A549 treated with AZD9567 at 1 μM for 4 hours (cell line): Measurements from ENCODE around the gene LDB3. TPM values are rescaled to one million over a fixed set of nuclear protein-coding genes. Genes with fewer than 3 reads are reported as not detected.

Experiments
- total RNA-seq: library from RNA; stranded (reverse); fragments of 200-300 nt; extraction: Qiagen RNA extraction; gene quantifications from 5 replicates; pipeline ENCODE4 v1.2.3, GENCODE V29; 2022; ENCODE audit not compliant: insufficient read depth

LDB3 gene, protein sequence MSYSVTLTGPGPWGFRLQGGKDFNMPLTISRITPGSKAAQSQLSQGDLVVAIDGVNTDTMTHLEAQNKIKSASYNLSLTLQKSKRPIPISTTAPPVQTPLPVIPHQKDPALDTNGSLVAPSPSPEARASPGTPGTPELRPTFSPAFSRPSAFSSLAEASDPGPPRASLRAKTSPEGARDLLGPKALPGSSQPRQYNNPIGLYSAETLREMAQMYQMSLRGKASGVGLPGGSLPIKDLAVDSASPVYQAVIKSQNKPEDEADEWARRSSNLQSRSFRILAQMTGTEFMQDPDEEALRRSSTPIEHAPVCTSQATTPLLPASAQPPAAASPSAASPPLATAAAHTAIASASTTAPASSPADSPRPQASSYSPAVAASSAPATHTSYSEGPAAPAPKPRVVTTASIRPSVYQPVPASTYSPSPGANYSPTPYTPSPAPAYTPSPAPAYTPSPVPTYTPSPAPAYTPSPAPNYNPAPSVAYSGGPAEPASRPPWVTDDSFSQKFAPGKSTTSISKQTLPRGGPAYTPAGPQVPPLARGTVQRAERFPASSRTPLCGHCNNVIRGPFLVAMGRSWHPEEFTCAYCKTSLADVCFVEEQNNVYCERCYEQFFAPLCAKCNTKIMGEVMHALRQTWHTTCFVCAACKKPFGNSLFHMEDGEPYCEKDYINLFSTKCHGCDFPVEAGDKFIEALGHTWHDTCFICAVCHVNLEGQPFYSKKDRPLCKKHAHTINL
- 0.03 to 0.44 TPM (median 0.10 TPM) in 4 of 5 replicates, not detected in the other for total RNA-seq

DNA sequence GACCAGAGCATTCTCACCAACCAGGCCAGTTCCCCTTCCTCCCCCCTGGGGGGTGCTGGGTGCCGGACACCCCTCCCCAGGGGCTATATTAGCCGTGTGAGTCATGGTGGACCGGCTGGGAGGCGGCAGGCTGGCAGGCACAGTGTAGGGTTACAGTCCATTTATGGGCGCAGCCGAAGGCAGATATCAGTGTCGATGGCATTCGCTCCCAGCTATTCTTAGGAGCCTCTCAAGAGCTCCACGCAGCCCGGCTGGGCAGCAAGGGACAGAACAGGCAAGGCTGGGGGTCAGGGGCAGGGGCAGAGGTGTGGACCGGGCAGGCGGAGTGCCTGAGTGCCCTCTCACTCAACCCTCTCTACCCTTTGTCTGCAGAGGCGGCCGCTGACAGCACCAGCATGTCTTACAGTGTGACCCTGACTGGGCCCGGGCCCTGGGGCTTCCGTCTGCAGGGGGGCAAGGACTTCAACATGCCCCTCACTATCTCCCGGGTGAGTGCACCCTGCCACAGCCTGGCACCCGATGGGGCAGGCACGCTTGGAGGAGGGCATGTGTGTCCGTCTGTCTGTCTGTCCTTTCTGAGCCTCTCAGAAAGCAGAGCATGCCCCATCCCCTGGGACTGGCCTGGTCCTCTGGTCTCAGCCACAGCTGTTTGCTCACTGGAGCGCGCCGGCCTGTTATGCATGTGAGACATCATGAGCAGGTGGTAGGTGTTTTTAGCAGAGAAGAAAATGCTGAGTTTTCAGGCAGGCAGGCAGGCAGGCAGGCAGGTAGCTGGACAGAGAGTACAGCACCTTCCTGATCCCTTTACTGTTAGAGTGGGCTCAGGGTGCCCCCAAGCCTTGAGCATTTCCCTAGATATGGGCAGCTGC, at the start of gene LDB3:
Gene LDB3 (plus strand): TSS at position 215 of the 869 bp plus-strand sequence. CDS start 181 bp downstream, at position 396.

DNA sequence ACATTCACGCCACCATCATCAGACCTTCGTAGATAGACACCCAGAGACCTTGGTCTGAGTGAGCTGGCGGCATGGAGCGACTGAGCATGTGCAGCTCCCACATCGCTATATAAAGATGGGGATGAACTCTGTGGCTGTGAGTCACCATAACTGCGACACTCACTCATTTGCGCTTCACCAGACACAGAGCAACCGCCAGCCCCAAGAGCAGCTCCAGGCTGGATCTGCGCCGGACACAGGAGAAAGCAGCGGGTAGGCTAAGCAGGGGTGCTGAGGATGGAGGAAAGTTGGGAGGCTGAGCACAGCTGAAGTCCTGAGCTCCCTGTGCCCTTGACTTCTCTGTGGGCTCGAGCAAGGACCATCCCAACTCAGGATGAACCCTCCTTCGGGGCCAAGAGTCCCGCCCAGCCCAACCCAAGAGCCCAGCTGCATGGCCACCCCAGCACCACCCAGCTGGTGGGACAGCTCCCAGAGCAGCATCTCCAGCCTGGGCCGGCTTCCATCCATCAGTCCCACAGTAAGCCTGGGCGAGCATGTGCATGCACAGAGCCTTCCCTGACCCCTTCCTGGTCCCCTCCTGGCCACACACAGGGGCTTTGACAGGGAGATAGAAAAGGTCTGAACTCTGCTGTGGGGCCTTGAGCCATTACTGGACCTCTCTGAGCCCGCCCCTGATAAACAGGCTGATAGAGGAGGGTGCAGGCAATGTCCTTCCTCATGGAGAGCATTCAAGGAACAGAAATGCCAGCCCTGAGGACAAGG, 13.7 kb upstream of the LDB3 start, which contains the start of gene OPN4:
Gene OPN4 (plus strand): TSS at position 137 of the 762 bp plus-strand sequence. CDS start 237 bp downstream, at position 374.

DNA sequence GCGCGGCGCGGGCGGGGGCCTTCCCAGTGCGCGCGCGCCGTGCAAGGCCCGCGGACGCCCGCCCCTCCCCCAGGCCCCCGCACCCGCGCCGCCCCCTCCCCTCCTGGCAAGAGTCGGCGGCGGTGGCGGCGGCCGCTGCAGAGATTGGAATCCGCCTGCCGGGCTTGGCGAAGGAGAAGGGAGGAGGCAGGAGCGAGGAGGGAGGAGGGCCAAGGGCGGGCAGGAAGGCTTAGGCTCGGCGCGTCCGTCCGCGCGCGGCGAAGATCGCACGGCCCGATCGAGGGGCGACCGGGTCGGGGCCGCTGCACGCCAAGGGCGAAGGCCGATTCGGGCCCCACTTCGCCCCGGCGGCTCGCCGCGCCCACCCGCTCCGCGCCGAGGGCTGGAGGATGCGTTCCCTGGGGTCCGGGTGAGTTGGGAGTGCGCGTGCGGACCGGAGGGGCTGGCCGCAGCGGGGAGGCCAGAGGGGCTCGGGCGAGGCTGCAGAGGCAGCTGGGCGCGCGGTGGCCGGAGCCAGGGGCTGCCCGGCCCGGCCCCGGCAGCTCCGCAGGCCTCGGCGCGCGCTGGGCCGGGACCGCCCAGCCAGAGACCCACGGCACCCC, 88.3 kb downstream of the LDB3 start, which contains the start of gene BMPR1A:
Gene BMPR1A (plus strand): TSS at position 109 of the 602 bp plus-strand sequence. CDS start 119,400 bp downstream, outside the sequence.

Other genes starting within 250 kb of the LDB3 start
- 14.9 to 15.9 TPM (median 15.3 TPM) in 5 replicates for gene WAPL, start 146.7 kb upstream of the LDB3 start, total RNA-seq
- gene OPN4, start 14.0 kb upstream of the LDB3 start, total RNA-seq, result not detected in 5 replicates
- 20.2 to 27.4 TPM (median 22.3 TPM) in 5 replicates for gene BMPR1A, start 88.1 kb downstream of the LDB3 start, total RNA-seq